ENCODE measurements around the gene ATOX1.
"Not testable (repeated sequence)": the region's sequence is repeated elsewhere in the genome, so short reads cannot be mapped to it uniquely, and the experiment has no call there.

The ATOX1 gene

GRCh38 chr5:151698081-151698480, 60.4 kb downstream of the ATOX1 start:
- DNase-seq (ENCODE audit: low read depth in 2 of 2): not testable (repeated sequence)

DNA sequence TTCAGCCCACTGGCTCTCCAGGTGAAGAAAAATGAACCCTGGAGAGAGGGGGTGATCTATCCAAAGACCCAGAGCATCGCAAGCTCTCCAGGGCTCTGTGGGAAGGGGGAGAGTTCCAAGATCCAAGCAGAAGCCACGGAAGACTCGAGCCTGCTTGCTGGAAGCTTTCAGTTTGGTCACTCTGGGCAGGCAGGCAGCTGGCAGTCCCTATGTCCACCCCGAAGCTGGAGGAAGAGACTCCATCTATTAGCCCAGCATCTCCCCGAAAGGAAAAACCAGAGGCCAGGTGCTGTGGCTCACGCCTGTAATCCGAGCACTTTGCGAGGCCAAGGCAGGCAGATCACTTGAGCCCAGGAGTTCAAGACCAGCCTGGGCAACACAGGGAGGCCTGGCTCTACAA, 61.0 kb downstream of the ATOX1 start:
- DNase-seq (ENCODE audit: low read depth in 2 of 2): no peak

GRCh38 chr5:151696470-151697061, 61.9 kb downstream of the ATOX1 start:
- DNase-seq (ENCODE audit: low read depth in 2 of 2): no peak

- DNase-seq (ENCODE audit: low read depth in 2 of 2): no peak
Observed at GRCh38 chr5:151695464-151695863, 63.0 kb downstream of the ATOX1 start.

- no peak for DNase-seq (ENCODE audit: low read depth in 2 of 2)
Observed at GRCh38 chr5:151694035-151694485, 64.4 kb downstream of the ATOX1 start.

Measured in stimulated activated CD4-positive, alpha-beta T cell treated with anti-CD3 and anti-CD28 coated beads, Interleukin-1b, Interleukin-23, amount 100 ng/mL, for 4 hours (primary cell).